GM08714 (cell line): ENCODE measurements around the gene LYPD8.

Experiments
- H3K4me3 ChIP-seq: fragments of 200-500 bp; sonication (Bioruptor generic); 2 replicates; pipeline ENCODE4 v1.5.1; 2014; ENCODE audit warnings: mild to moderate bottlenecking, low read length, inconsistent platforms
- ZNF274 ChIP-seq: IDR thresholded peaks from 2 replicates; pipeline ENCODE4 v1.6.1; 2012; ENCODE audit warnings: mild to moderate bottlenecking, low read depth, low read length

The LYPD8 gene

GRCh38 chr1:248751142-248751541 is 4.4 kb downstream of the LYPD8 start:
- H3K4me3 ChIP-seq, result no peak overlapping the region
- no peak for TF ChIP-seq ZNF274

GRCh38 chr1:248750496-248750895 is 5.1 kb downstream of the LYPD8 start:
- TF ChIP-seq ZNF274, result no peak
- H3K4me3 ChIP-seq, result no peak overlapping the region

GRCh38 chr1:248748211-248748610 is 7.3 kb downstream of the LYPD8 start:
- TF ChIP-seq ZNF274, result no peak
- H3K4me3 ChIP-seq, result no peak overlapping the region

- TF ChIP-seq ZNF274, result no peak
Measured at GRCh38 chr1:248740876-248741275, 14.7 kb downstream of the LYPD8 start.

GRCh38 chr1:248739572-248740205 is 15.9 kb downstream of the LYPD8 start:
- no peak for TF ChIP-seq ZNF274
- H3K4me3 ChIP-seq, result no peak overlapping the region

More at GRCh38 chr1:248740876-248741275, 14.7 kb downstream of the LYPD8 start:
- no peak overlapping the region for H3K4me3 ChIP-seq

GRCh38 chr1:248737457-248737856 is 18.1 kb downstream of the LYPD8 start:
- no peak for TF ChIP-seq ZNF274
- H3K4me3 ChIP-seq, result no peak overlapping the region

GRCh38 chr1:248736977-248737376 is 18.6 kb downstream of the LYPD8 start:
- TF ChIP-seq ZNF274, result no peak
- no peak overlapping the region for H3K4me3 ChIP-seq

- no peak for TF ChIP-seq ZNF274
- H3K4me3 ChIP-seq, result no peak overlapping the region
Measured at GRCh38 chr1:248733566-248733965, 22.0 kb downstream of the LYPD8 start.

- TF ChIP-seq ZNF274, result no peak
- H3K4me3 ChIP-seq, result no peak overlapping the region
Measured at GRCh38 chr1:248730507-248731335, 24.8 kb downstream of the LYPD8 start.

- no peak overlapping the region for H3K4me3 ChIP-seq
- no peak for TF ChIP-seq ZNF274
Measured at GRCh38 chr1:248714248-248714647, 41.3 kb downstream of the LYPD8 start.

- no peak for TF ChIP-seq ZNF274
- no peak overlapping the region for H3K4me3 ChIP-seq
Measured at GRCh38 chr1:248710305-248710900, 45.2 kb downstream of the LYPD8 start.

GRCh38 chr1:248704606-248705005 is 51.0 kb downstream of the LYPD8 start:
- no peak overlapping the region for H3K4me3 ChIP-seq
- TF ChIP-seq ZNF274, result no peak

GRCh38 chr1:248703674-248704073 is 51.9 kb downstream of the LYPD8 start:
- TF ChIP-seq ZNF274, result no peak
- H3K4me3 ChIP-seq, result no peak overlapping the region

GRCh38 chr1:248702714-248703113 is 52.8 kb downstream of the LYPD8 start, which contains the start of gene OR14I1:
OR14I1 (minus strand) TSS chr1:248702766.
- H3K4me3 ChIP-seq, result no peak within 1 kb of the TSS
- TF ChIP-seq ZNF274, result no peak

GRCh38 chr1:248699099-248699498 is 56.5 kb downstream of the LYPD8 start:
- H3K4me3 ChIP-seq, result no peak overlapping the region

GRCh38 chr1:248697907-248698306 is 57.7 kb downstream of the LYPD8 start:
- no peak for TF ChIP-seq ZNF274
- no peak overlapping the region for H3K4me3 ChIP-seq

More at GRCh38 chr1:248699099-248699498, 56.5 kb downstream of the LYPD8 start:
- TF ChIP-seq ZNF274, result no peak
